H1 (cell line): ENCODE results near the gene GTF3C5. TPM values are rescaled to one million over a fixed set of nuclear protein-coding genes. Genes with fewer than 3 reads are reported as not detected.

Experiments used
- CHD7 ChIP-seq: fragments of 300-600 bp; sonication (generic); IDR thresholded peaks from 2 replicates; pipeline ENCODE4 v1.7.1; 2012; ENCODE audit warnings: low read length, moderate library complexity, mild to moderate bottlenecking, inconsistent platforms; ENCODE audit not compliant: insufficient replicate concordance
- E2F6 ChIP-seq: IDR thresholded peaks from 2 replicates; pipeline ENCODE4 v1.6.1; 2012; ENCODE audit warnings: inconsistent platforms
- JUN ChIP-seq: IDR thresholded peaks from 2 replicates; pipeline ENCODE4 v1.6.1; 2011; ENCODE audit warnings: low read depth, mild to moderate bottlenecking, improper control_type of control experiment, low read length
- SAP30 ChIP-seq: fragments of 300-600 bp; sonication (generic); IDR thresholded peaks from 2 replicates; pipeline ENCODE4 v1.7.1; 2012; ENCODE audit warnings: low read length, moderate library complexity, mild to moderate bottlenecking, inconsistent platforms; ENCODE audit not compliant: insufficient read depth, insufficient replicate concordance
- polyA plus RNA-seq, 7 experiments: library from polyadenylated mRNA; depleted of rRNA in 3 of 7; stranded (reverse) in 5 of 7; unstranded in 2 of 7; fragments of >200 nt in 5 of 7; fragments of 200-250 nt in 2 of 7; gene quantifications; 1 replicate in 5 of 7; 2 replicates in 1 of 7; 4 replicates in 1 of 7; pipeline versions ENCODE4 v1.2.1 to v1.2.3, GENCODE V29; 2011 to 2013; ENCODE audit warnings: missing spikeins in 2 of 7, mixed read lengths in 2 of 7
- total RNA-seq: library from RNA; stranded (reverse); fragmentation: NEBNext Ultra II Directional; extraction: Animal tissue kit (Norgen Biotek cat#: 25700); gene quantifications from 2 replicates; pipeline ENCODE4 v1.2.1, GENCODE V29; 2021

The GTF3C5 gene
- total and polyA plus RNA-seq, 2 of the 8 experiments (the other 6 are each of a cell fraction or from before 2014, with no cell fraction given) = 78.7 to 87.1 TPM

- no peak for TF ChIP-seq CHD7
- TF ChIP-seq JUN = no peak
- no peak for TF ChIP-seq SAP30
- no peak for TF ChIP-seq E2F6
Measured at GRCh38 chr9:132984202-132985070, 46.4 kb upstream of the GTF3C5 start (continued).
